Measurements from ENCODE around the gene SERPINB10. TPM values are rescaled to one million over a fixed set of nuclear protein-coding genes. Genes with fewer than 3 reads are reported as not detected.

The SERPINB10 gene
- total and polyA plus RNA-seq, 9 of the 15 experiments (the other 6 are each of a cell fraction or from before 2014, with no cell fraction given): not detected

DNA sequence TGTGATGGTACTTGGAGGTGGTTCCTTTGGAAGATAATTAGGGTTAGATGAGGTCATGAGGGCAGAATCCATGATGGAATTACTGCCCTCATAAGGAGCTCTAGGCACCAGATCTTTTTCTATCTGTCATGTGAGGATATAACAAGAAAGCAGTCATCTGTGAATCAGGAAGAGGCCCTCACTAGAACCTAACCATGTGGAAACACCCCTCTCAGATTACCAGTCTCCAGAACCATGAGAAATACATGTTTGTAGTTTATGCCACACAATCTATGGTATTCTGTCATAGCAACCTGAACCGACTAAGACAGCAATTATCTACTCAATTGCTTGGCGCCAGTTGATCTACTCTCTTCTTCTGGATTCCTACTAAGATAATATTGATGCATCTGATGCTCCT, 2.4 kb upstream of the SERPINB10 start:
- ATAC-seq (no peak), FAIRE-seq (no peak), DNase-seq (ENCODE audit: extremely low read depth in 1 of 4, low spot score in 3 of 4) (no peak)
- H3K4me3 ChIP-seq: no peak overlapping the region
- H3K79me2 ChIP-seq (ENCODE audit: control insufficient read depth, insufficient read depth, low read length): no peaks in the 10 kb centered on the region
- H3K27me3 ChIP-seq (ENCODE audit: control insufficient read depth in 2 of 2, insufficient read depth in 2 of 2, low read length in 2 of 2): no peaks in the 10 kb centered on the region
- in situ Hi-C loops (cut with MboI) (no loop called here), intact Hi-C loops (cut with micrococcal nuclease) (no loop called here)
- no peaks in the 10 kb centered on the region for H3K36me3 ChIP-seq (ENCODE audit: control insufficient read depth, insufficient read depth, low read length)
- H2AFZ ChIP-seq (ENCODE audit: low read depth, low read length): no peak overlapping the region
- ChIA-PET CTCF (ENCODE audit: low intra/inter-chr PET ratio) (no interaction called here), POLR2A (no interaction called here)
- BruUV-seq (replicated peaks): no TSS peak
- no peaks in the 10 kb centered on the region for H3K4me1 ChIP-seq (replicated peaks in 1 of 2; ENCODE audit: control insufficient read depth in 2 of 2, insufficient read depth in 2 of 2, low read length in 2 of 2)
- H3K9me3 ChIP-seq (replicated peaks; ENCODE audit: control insufficient read depth, insufficient read depth, low read depth, low read length): no peaks in the 10 kb centered on the region
- TF ChIP-seq CBX8 (IDR thresholded peaks at IDR 0.05; ENCODE audit: borderline replicate concordance, extremely low read depth, low read depth, low read length, poor library complexity, severe bottlenecking) (no peak), GATAD2A (IDR thresholded peaks at IDR 0.05) (no peak), MYBL2 (IDR thresholded peaks at IDR 0.05; ENCODE audit: low read depth) (no peak), MYBL2 (CRISPR knock-in tag; IDR thresholded peaks at IDR 0.05; ENCODE audit: borderline replicate concordance) (no peak), PRMT5 (CRISPR knock-in tag; IDR thresholded peaks at IDR 0.05) (no peak), NFYB (IDR thresholded peaks at IDR 0.05; ENCODE audit: extremely low read depth, insufficient read length) (no peak), SMARCE1 (IDR thresholded peaks at IDR 0.05) (no peak), ZBTB8A (IDR thresholded peaks at IDR 0.05; ENCODE audit: partially characterized antibody) (no peak), WHSC1 (IDR thresholded peaks at IDR 0.05; ENCODE audit: low read length) (no peak), TCF3 (CRISPR knock-in tag; IDR thresholded peaks at IDR 0.05) (no peak), TAL1 (IDR thresholded peaks at IDR 0.05) (no peak)
- TF ChIP-seq, protein P1, sequence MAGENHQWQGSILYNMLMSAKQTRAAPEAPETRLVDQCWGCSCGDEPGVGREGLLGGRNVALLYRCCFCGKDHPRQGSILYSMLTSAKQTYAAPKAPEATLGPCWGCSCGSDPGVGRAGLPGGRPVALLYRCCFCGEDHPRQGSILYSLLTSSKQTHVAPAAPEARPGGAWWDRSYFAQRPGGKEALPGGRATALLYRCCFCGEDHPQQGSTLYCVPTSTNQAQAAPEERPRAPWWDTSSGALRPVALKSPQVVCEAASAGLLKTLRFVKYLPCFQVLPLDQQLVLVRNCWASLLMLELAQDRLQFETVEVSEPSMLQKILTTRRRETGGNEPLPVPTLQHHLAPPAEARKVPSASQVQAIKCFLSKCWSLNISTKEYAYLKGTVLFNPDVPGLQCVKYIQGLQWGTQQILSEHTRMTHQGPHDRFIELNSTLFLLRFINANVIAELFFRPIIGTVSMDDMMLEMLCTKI (IDR thresholded peaks at IDR 0.05; ENCODE audit: partially characterized antibody): no peak
- TF ChIP-seq, protein P2, sequence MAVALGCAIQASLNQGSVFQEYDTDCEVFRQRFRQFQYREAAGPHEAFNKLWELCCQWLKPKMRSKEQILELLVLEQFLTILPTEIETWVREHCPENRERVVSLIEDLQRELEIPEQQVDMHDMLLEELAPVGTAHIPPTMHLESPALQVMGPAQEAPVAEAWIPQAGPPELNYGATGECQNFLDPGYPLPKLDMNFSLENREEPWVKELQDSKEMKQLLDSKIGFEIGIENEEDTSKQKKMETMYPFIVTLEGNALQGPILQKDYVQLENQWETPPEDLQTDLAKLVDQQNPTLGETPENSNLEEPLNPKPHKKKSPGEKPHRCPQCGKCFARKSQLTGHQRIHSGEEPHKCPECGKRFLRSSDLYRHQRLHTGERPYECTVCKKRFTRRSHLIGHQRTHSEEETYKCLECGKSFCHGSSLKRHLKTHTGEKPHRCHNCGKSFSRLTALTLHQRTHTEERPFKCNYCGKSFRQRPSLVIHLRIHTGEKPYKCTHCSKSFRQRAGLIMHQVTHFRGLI (CRISPR knock-in tag; IDR thresholded peaks at IDR 0.05): no peak
- no peak overlapping the region for H3K9ac ChIP-seq (ENCODE audit: insufficient read depth in 1 of 2, low read depth in 2 of 2, low read length in 2 of 2)
- no peaks in the 10 kb centered on the region for H4K20me1 ChIP-seq (replicated peaks; ENCODE audit: control insufficient read depth, insufficient read depth, low read length)
- H3K4me2 ChIP-seq (ENCODE audit: insufficient read depth, low read length): no peak overlapping the region
- no peak overlapping the region for H3K27ac ChIP-seq (ENCODE audit: extremely low read depth, low read depth, low read length)
- WGBS (ENCODE audit: insufficient coverage, low coverage, missing lambda C conversion rate): 0% methylated on average over 2 of the region's 2 CpGs
- no peaks in the 10 kb centered on the region for H3K9me1 ChIP-seq (ENCODE audit: control insufficient read depth, insufficient read depth, low read length)
